ENCODE results near the gene SPAG4. TPM values are rescaled to one million over a fixed set of nuclear protein-coding genes. Genes with fewer than 3 reads are reported as not detected.

Gene SPAG4
- total and polyA plus RNA-seq, 10 donors = 2.5 to 32.1 (median 11.5) TPM

DNA sequence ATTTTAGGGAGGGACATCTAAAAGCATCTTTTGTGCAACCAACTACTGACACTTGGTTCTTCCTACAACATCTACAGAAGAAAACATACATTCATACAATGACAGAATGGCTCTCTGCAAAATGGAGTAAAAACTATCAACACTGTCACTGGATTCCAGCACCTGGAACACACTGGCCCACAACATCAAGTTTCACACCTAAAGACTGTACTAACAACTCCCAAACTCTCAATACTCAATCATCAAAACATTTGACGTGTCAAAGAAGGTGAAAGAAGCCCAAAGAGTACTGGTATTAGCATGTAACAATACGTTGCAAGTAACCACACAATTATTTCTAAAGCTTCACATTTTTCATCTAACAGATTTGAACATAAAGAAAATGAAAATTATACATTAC, 46.9 kb downstream of the SPAG4 start:
- Histone ChIP-seq H3K4me3 (peak overlapping the region in 6 of 8 donors; percentile 57 to 85 (median 70)), H3K9me3 (no peaks in the 10 kb centered on the region), H3K4me1 (peaks cover 49 to 72% (median 65%) of the 10 kb centered on the region in 6 donors), H3K27ac (peak overlapping the region in 5 of 8 donors; percentile 3 to 100 (median 99)), H3K27me3 (replicated peaks in 1 of 7) (no peaks in the 10 kb centered on the region), H3K36me3 (peaks cover 0 to 4% (median 0%) of the 10 kb centered on the region in 6 donors)
- no peak for TF ChIP-seq CTCF (IDR thresholded peaks at IDR 0.05 in 8 of 11, conservative IDR thresholded peaks at IDR 0.05 in 3 of 11)
- TF ChIP-seq POLR2AphosphoS5 (IDR thresholded peaks at IDR 0.05) = no peak
- no peak for TF ChIP-seq POLR2A (IDR thresholded peaks at IDR 0.05)
- 9 to 23% (median 20%) methylated on average over 2 of the region's 2 CpGs for WGBS, 5 donors
- no peak for DNase-seq
- intact Hi-C loops (cut with DNase I; ENCODE audit: low total_unique reads) = loop anchor here (5.0 kb wide), 1 partner anchor 45 kb away; the partner anchor contains the start of gene SPAG4

DNA sequence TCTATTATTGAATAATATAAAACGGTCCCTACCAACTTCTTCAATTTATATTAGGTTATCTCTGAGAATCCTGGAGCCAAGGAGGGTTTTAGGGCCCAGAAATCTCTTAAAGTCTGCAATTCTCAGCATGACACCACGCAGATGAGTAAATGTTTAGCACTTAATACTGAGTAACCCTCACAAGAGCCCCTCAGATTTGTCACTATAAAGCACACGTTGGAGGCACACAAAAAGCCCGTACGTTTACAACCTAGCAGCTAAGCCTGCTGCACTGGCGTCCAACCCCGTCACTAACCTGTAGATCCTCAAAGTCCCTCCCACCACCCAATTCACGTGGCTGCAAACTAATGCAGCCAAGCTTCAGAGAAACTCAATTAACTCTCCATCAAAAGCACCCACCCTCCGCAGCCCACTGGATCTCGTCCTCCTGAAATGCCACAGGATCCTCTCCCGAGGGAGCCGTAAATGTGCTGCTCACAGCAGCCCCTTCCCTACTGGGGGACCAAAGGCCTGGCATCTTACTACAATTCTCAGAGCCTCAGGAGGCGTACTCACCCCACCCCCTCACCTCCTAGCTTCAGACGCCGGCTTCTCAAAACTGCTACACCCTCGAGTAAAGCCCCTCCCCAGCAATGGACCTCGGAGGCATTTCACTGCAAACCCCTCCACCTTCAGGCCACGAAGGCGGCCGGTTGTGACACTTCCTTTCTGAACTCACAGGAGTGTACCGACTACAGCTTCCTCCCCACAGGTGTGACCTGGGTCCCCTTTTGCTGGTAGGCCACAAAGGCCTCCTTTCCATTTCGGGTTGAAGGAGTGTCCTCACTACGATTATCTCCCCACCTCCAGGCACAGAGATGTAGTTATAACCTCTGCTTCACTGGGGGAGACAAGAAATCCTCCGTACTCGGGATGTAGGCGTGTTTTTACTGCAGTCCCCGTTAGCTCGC, 48.2 kb downstream of the SPAG4 start:
- Histone ChIP-seq H3K36me3 (peaks cover 0 to 14% (median 4%) of the 10 kb centered on the region in 6 donors), H3K4me3 (peak overlapping the region; percentile 57 to 85 (median 70)), H3K27me3 (replicated peaks in 1 of 7) (no peaks in the 10 kb centered on the region), H3K9me3 (no peaks in the 10 kb centered on the region), H3K4me1 (peaks cover 39 to 60% (median 54%) of the 10 kb centered on the region in 6 donors), H3K27ac (peak overlapping the region; percentile 95 to 100 (median 99))
- intact Hi-C loops (cut with DNase I; ENCODE audit: low total_unique reads) = loop anchor here (5.0 kb wide), 1 partner anchor 46 kb away; the partner anchor contains the start of gene SPAG4
- 0 to 2% (median 0%) methylated on average over 27 to 28 of the region's 28 CpGs for WGBS, 5 donors
- DNase-seq = peak; percentile 91
- peak in 1 of 3 donors; percentile 75 for TF ChIP-seq POLR2AphosphoS5 (IDR thresholded peaks at IDR 0.05)
- TF ChIP-seq POLR2A (IDR thresholded peaks at IDR 0.05) = no peak

DNA sequence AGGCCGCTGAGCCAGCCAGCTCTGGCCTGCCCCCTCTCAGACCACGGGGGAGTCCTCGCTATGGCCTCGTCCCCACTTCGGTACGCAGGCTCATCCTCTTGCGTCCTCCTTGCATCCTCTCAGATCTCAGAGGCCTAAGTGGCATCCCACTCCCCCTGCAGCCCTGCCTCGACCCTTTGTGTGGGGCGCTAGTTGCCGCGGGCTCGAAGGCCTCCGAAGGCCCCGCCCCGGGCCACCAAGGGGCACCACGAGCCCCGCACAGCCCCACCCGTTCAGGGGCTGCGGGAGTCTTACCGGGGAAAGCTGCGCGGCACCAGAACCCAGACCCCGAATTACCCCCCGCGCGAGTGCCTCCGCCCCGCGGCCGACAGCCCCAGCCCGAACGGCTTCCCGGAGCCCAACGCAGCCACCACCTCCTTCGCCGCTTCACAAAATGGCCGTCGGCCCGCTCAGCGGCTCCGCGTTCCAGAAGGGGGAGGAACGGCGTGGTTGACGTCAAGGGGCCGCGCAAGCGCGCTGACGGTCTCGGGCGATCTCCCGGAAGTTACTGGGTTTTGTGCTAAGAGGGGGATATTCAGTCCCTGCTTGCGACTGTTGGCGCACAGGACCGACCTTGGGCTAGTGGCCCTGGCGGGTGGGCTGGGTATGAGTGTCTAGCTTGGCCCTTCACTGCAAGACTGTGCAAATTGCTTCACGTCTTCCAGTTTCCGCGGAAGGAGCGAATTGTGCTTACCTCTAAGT, 49.0 kb downstream of the SPAG4 start, which contains the start of the genes CPNE1 and RBM12:
TSS of gene CPNE1 (minus strand) at position 435 of the 741 bp plus-strand sequence. CDS start 31,977 bp downstream, outside the sequence.
TSS of gene RBM12 (minus strand) at position 435 of the 741 bp plus-strand sequence. CDS start 9,578 bp downstream, outside the sequence.
- 0 to 1% (median 1%) methylated on average over 18 to 61 of the region's 61 CpGs for WGBS, 5 donors
- Histone ChIP-seq H3K27ac (peak within 1 kb of the TSS; percentile 95 to 100 (median 99)), H3K36me3 (peaks cover 0 to 22% (median 11%) of the 10 kb centered on the region in 6 donors), H3K9me3 (no peaks in the 10 kb centered on the region), H3K4me3 (peak within 1 kb of the TSS; percentile 57 to 85 (median 70)), H3K4me1 (peaks cover 31 to 51% (median 45%) of the 10 kb centered on the region in 6 donors), H3K27me3 (replicated peaks in 1 of 7) (no peaks in the 10 kb centered on the region)
- intact Hi-C loops (cut with DNase I; ENCODE audit: low total_unique reads) = loop anchor here (5.0 kb wide), 1 partner anchor 47 kb away; the partner anchor contains the start of gene SPAG4
- peak; percentile 98 for DNase-seq
- TF ChIP-seq CTCF (IDR thresholded peaks at IDR 0.05 in 8 of 11, conservative IDR thresholded peaks at IDR 0.05 in 3 of 11) = peak in 7 of 11 experiments; percentile 7 to 23 (median 18)
- peak; percentile 34 to 73 (median 35) for TF ChIP-seq POLR2A (IDR thresholded peaks at IDR 0.05)
- peak; percentile 98 to 99 (median 98) for TF ChIP-seq POLR2AphosphoS5 (IDR thresholded peaks at IDR 0.05)

GRCh38 chr20:35665949-35666288, 50.3 kb downstream of the SPAG4 start:
- Histone ChIP-seq H3K27me3 (replicated peaks in 1 of 7) (no peaks in the 10 kb centered on the region), H3K9me3 (no peaks in the 10 kb centered on the region), H3K4me3 (no peak overlapping the region), H3K36me3 (peaks cover 0 to 35% (median 23%) of the 10 kb centered on the region in 6 donors), H3K27ac (no peak overlapping the region), H3K4me1 (peaks cover 18 to 38% (median 32%) of the 10 kb centered on the region in 6 donors)
- TF ChIP-seq CTCF (IDR thresholded peaks at IDR 0.05 in 8 of 11, conservative IDR thresholded peaks at IDR 0.05 in 3 of 11) (no peak), POLR2AphosphoS5 (IDR thresholded peaks at IDR 0.05) (no peak)
- intact Hi-C loops (cut with DNase I; ENCODE audit: low total_unique reads) = no loop called here
- peak; percentile 75 for DNase-seq
- WGBS, 5 donors = 97 to 99% (median 97%) methylated on average over 17 of the region's 17 CpGs
